GM12801 (cell line): ENCODE results near the gene TMTC1.

ENCODE experiments used
- TF ChIP-seq, protein P1 (sequence below): IDR thresholded peaks from one replicate; pipeline ENCODE4 v1.5.1; 2011; ENCODE audit warnings: control low read depth; ENCODE audit not compliant: insufficient read length; ENCODE audit errors: extremely low read depth

The TMTC1 gene

DNA sequence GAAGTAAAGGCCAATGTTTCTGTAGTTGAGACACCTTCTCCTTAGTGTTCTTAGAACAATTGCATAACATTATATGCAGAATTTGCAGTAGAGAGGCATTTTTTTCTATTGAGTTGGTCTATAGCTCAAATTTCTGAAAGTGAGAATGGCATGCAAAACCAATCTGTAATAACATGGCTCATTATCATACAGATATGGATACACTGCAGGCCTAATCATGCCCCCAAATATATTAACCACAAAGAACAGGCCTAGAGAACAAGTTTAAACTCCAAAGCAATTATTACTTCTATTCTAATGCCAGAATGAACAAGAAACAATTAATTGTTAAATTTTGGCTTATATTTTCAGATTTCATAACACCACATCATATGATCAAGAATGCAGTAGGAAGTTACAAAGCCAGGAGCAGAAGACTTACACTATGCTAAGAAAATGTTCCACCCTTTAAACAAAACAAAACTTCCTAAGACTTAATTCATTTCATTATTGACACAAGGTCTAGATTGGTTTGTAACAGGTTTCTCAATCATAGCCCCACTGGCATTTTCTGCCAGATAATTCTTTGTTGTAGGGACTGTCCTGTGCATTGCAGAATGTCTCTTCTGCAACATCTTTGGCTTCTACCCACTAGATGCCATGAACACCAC is 26.9 kb downstream of the TMTC1 start:
- TF ChIP-seq, protein P1, sequence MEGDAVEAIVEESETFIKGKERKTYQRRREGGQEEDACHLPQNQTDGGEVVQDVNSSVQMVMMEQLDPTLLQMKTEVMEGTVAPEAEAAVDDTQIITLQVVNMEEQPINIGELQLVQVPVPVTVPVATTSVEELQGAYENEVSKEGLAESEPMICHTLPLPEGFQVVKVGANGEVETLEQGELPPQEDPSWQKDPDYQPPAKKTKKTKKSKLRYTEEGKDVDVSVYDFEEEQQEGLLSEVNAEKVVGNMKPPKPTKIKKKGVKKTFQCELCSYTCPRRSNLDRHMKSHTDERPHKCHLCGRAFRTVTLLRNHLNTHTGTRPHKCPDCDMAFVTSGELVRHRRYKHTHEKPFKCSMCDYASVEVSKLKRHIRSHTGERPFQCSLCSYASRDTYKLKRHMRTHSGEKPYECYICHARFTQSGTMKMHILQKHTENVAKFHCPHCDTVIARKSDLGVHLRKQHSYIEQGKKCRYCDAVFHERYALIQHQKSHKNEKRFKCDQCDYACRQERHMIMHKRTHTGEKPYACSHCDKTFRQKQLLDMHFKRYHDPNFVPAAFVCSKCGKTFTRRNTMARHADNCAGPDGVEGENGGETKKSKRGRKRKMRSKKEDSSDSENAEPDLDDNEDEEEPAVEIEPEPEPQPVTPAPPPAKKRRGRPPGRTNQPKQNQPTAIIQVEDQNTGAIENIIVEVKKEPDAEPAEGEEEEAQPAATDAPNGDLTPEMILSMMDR: no peak

DNA sequence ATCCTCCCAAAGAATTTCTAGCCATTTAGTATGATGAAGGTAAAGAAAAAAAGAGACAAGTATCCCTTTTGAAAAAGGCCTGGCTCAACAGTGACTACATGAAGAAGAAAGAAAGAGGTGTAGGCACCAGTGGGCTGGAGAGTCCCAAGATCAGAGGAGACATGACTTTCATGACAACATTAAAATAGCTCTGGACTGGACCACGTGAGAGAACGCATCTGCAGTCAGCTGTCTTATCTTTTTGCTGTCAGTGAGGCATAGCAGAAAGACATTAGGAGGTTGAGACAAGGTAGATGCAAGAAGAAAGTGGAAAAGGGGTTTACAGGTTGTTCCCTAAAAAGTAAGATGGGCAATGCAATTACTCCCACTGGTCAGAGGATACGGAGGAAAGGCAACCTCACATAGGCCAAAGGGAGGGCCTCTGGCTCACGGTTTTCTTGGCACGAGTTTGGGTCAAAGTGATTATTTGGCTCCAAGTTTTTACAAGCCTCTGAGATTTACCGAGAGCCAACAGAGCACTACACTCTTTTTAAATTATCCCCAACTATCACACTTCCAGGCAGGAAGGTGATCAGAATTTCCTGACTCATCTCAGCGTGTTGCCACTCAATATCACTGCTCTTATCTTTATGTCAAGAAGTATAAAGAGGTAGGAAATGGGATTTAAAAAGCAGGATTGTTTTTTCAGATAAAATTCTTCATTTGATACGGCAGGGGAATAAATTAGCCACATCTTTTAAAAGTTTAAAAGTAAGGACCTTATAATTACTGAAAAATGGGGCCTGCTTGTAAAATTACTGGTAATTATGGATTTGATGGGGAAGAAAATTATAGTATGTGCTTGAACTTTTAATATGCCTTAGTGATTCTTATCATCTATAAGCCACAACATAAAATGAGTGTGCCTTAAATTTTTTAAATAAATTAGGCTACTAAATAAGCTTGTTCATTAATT is 29.2 kb downstream of the TMTC1 start:
- TF ChIP-seq, protein P1: no peak

DNA sequence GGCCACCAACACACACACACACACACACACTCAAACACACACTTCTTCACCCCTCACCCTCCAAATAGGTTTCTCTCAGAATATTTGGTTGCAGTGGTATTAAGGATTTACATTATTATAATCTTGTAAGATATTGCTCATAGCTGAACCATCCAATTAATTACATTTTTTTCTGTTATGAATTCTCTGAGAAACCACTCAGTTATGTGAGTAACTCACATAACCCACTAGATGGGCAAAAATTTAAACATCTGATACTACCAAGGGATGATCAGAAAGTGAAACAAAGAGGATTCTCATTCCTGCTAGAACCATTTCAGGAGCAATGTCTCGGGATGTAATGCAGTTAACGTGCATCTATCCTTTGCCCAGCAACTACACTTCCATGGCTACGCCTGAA is 31.6 kb downstream of the TMTC1 start:
- TF ChIP-seq, protein P1: no peak

DNA sequence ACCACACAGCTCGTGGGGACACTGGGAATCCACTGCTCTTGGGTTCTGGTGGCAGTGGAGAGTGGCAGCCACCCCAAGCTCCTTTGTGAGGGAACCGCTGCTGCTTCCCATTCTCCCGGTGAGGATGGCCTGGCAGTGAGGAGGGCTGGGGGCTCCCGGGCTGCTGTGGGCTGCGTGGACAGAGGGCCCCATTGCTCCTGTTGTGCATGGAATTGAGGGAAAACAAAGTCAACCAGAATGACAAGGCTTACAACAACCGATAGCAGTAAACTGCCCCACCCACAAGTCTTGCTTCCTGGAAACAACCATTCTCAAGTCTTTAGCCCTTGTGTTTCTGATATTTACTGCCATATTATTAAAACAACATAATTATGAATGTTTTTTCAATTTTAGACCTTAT is 32.1 kb downstream of the TMTC1 start:
- TF ChIP-seq, protein P1: no peak

DNA sequence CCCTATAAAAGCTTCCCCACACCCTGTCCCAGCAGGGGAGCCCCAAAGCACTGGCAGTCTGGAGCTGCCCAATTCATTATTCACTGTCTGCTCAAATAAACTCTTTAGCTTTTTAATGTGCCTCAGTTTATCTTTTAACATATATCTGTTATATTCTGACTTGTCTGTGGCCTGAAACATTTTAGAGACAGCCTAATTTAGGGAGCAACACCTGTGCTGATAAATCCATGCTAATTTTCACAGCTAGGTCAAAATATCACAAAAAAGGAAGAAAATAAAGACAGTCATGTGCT is 32.9 kb downstream of the TMTC1 start:
- TF ChIP-seq, protein P1: no peak

DNA sequence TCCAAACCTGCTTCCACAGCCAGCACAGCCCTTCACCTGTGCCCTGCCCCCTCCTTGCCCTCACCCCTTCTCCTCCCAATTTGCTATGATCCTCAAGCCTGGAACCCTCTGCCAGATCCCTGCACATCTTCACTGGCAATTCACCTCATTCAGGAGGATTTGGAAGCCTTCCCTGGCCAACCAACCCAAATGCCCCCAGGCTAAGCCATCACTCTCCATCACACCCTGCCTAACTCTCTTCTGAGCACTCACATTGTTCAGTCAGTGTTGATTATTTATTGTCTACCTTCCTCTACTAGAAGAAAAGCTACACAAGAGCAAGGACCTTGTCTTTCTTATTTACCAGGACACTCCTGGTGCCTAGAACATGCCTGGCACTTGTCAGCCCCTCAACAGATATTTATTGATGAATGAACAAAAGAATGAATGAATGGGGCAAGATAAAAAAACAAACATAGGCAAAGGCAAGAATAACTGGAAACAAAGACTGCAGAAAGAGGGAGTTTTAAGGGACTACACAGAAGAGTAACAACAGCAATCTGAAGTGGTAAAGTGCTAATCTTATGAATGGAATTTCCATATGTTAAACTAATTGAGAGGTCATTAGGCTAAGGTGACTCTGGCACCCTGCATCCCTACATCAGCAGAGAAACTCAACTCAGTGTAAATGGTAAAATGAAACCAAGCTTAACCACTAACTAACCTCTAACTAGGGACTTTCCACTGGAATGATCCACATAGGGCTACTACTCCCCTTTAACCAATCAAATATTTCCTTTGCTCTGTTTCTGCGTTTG is 33.4 kb downstream of the TMTC1 start:
- TF ChIP-seq, protein P1: no peak

DNA sequence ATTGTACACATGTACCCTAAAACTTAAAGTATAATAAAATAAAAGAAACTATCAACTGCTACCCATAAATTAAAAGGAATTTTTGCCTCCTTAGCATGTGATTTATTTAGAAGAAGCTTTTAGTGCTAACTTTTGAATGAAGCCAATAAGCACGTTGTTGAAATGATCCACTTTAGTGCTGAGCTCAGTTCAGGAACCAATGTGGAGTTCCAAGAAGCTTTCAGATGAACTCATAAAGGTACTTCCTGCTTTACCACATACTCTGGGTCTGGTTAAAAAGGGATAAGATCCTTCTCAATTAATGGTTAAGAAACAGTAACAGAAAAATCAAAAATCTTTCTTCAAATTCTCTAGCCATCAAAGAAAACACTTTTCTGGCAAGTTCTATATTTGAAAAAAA is 39.4 kb downstream of the TMTC1 start:
- TF ChIP-seq, protein P1: no peak
